ENCODE results near the gene SLCO4A1. TPM values are rescaled to one million over a fixed set of nuclear protein-coding genes. Genes with fewer than 3 reads are reported as not detected.

The SLCO4A1 gene
- total and polyA plus RNA-seq, 2 donors (not counting 3 experiments of a cell fraction or from before 2014, with no cell fraction given) = 1.4 to 4.1 TPM

- no peak overlapping the region for H3K4me3 ChIP-seq (replicated peaks in 1 of 3; ENCODE audit: insufficient read depth in 1 of 3, low read depth in 1 of 3, low read length in 3 of 3)
- H3K79me2 ChIP-seq (ENCODE audit: control insufficient read depth, insufficient read depth, low read length) = no peaks in the 10 kb centered on the region
- dilution Hi-C loops (cut with MboI; ENCODE audit: extremely low pct_ligation_motif_present, low sequenced_read_pairs) = no loop called here
- POLR2A ChIA-PET = no interaction called here
- H3K27ac ChIP-seq (ENCODE audit: insufficient read depth, low read depth, low read length) = no peak overlapping the region
- no peaks in the 10 kb centered on the region for H3K9me1 ChIP-seq (replicated peaks; ENCODE audit: control insufficient read depth, extremely low read depth, insufficient read depth, low read length)
- no peaks in the 10 kb centered on the region for H3K27me3 ChIP-seq (ENCODE audit: control insufficient read depth in 2 of 2, insufficient read depth in 2 of 2, low read length in 2 of 2)
- no peaks in the 10 kb centered on the region for H3K9me3 ChIP-seq (replicated peaks; ENCODE audit: control insufficient read depth, insufficient read depth, low read length)
- BruUV-seq (replicated peaks) = no TSS peak
- H3K4me2 ChIP-seq (ENCODE audit: insufficient read depth, low read length) = no peak overlapping the region
- no peaks in the 10 kb centered on the region for H3K36me3 ChIP-seq (ENCODE audit: control insufficient read depth in 2 of 2, extremely low read depth in 1 of 2, insufficient read depth in 2 of 2, low read length in 2 of 2)
- no peaks in the 10 kb centered on the region for H4K20me1 ChIP-seq (replicated peaks; ENCODE audit: control insufficient read depth, extremely low read depth, insufficient read depth, low read length)
- DNase-seq (ENCODE audit: low read depth, low spot score) (no peak), FAIRE-seq (no peak)
- intact Hi-C loops (cut with micrococcal nuclease) = no loop called here
- peaks cover 9% of the 10 kb centered on the region for H3K4me1 ChIP-seq (ENCODE audit: control insufficient read depth, extremely low read depth, insufficient read depth, low read length)
- H3K9ac ChIP-seq (replicated peaks; ENCODE audit: extremely low read depth, insufficient read depth, low read length) = no peak overlapping the region
- CTCF ChIA-PET = interaction anchor here (9.2 kb wide), 1 partner anchor 120 kb away, joined by 120 read pairs; no protein-coding TSS in a partner anchor
- H2AFZ ChIP-seq (ENCODE audit: low read depth, low read length) = no peak overlapping the region
- TF ChIP-seq GATA2 (IDR thresholded peaks at IDR 0.05; ENCODE audit: insufficient read depth, insufficient read length, low read depth, low read length) (no peak), EZH2 (IDR thresholded peaks at IDR 0.05; ENCODE audit: borderline replicate concordance, low read depth, low read length, severe bottlenecking) (no peak)
Observed at GRCh38 chr20:62671765-62672164, 29.5 kb downstream of the SLCO4A1 start.

GRCh38 chr20:62674370-62674769 lies 32.1 kb downstream of the SLCO4A1 start:
- Histone ChIP-seq H3K36me3 (ENCODE audit: control insufficient read depth in 2 of 2, extremely low read depth in 1 of 2, insufficient read depth in 2 of 2, low read length in 2 of 2) (no peaks in the 10 kb centered on the region), H3K4me3 (replicated peaks in 1 of 3; ENCODE audit: insufficient read depth in 1 of 3, low read depth in 1 of 3, low read length in 3 of 3) (no peak overlapping the region), H3K9me1 (replicated peaks; ENCODE audit: control insufficient read depth, extremely low read depth, insufficient read depth, low read length) (no peaks in the 10 kb centered on the region), H3K9ac (replicated peaks; ENCODE audit: extremely low read depth, insufficient read depth, low read length) (no peak overlapping the region), H3K27me3 (ENCODE audit: control insufficient read depth in 2 of 2, insufficient read depth in 2 of 2, low read length in 2 of 2) (peaks cover 0 to 2% of the 10 kb centered on the region in 2 experiments), H4K20me1 (replicated peaks; ENCODE audit: control insufficient read depth, extremely low read depth, insufficient read depth, low read length) (no peaks in the 10 kb centered on the region), H3K27ac (ENCODE audit: insufficient read depth, low read depth, low read length) (no peak overlapping the region), H3K9me3 (replicated peaks; ENCODE audit: control insufficient read depth, insufficient read depth, low read length) (no peaks in the 10 kb centered on the region), H3K4me2 (ENCODE audit: insufficient read depth, low read length) (no peak overlapping the region), H3K4me1 (ENCODE audit: control insufficient read depth, extremely low read depth, insufficient read depth, low read length) (no peaks in the 10 kb centered on the region), H3K79me2 (ENCODE audit: control insufficient read depth, insufficient read depth, low read length) (no peaks in the 10 kb centered on the region), H2AFZ (ENCODE audit: low read depth, low read length) (no peak overlapping the region)
- dilution Hi-C loops (cut with MboI; ENCODE audit: extremely low pct_ligation_motif_present, low sequenced_read_pairs) = no loop called here
- TF ChIP-seq GATA2 (IDR thresholded peaks at IDR 0.05; ENCODE audit: insufficient read depth, insufficient read length, low read depth, low read length) (no peak), CTCF (IDR thresholded peaks at IDR 0.05; ENCODE audit: extremely low read depth in 1 of 2, insufficient read depth in 1 of 2, low read depth in 1 of 2, low read length in 2 of 2) (no peak), EZH2 (IDR thresholded peaks at IDR 0.05; ENCODE audit: borderline replicate concordance, low read depth, low read length, severe bottlenecking) (no peak), POLR2A (IDR thresholded peaks at IDR 0.05; ENCODE audit: low read depth, low read length) (no peak), MYC (IDR thresholded peaks at IDR 0.05; ENCODE audit: low read depth, low read length) (no peak), FOS (IDR thresholded peaks at IDR 0.05; ENCODE audit: borderline replicate concordance, insufficient read depth, low read length) (no peak), POLR2AphosphoS5 (IDR thresholded peaks at IDR 0.05; ENCODE audit: insufficient read depth, low read depth, low read length) (no peak), JUN (IDR thresholded peaks at IDR 0.05; ENCODE audit: borderline replicate concordance, insufficient read depth, insufficient read length, low read depth) (no peak), MAX (IDR thresholded peaks at IDR 0.05; ENCODE audit: insufficient read depth, insufficient read length) (no peak)
- intact Hi-C loops (cut with micrococcal nuclease) = no loop called here
- POLR2A ChIA-PET = no interaction called here
- no TSS peak for BruUV-seq (replicated peaks)
- FAIRE-seq (no peak), DNase-seq (ENCODE audit: low read depth, low spot score) (no peak)
- CTCF ChIA-PET = interaction anchor here (0.8 to 9.2 kb wide), 2 partner anchors 20 to 118 kb away, joined by 3 to 120 read pairs; no protein-coding TSS in a partner anchor
